Ascending aorta (tissue), 2 donors: ENCODE results near the gene TRIM25. TPM values are rescaled to one million over a fixed set of nuclear protein-coding genes. Genes with fewer than 3 reads are reported as not detected.

Experiments used
- DNase-seq, 2 donors: peaks; one replicate each; pipeline ENCODE4 v3.0.0-alpha.2; 2019; ENCODE audit warnings: low spot score in 2 of 2
- H3K27ac ChIP-seq, 2 donors: fragments of 200-600 bp; sonication (generic); one replicate each; pipeline ENCODE4 v1.5.1; 2016 to 2017; ENCODE audit warnings: mild to moderate bottlenecking in 1 of 2
- H3K27me3 ChIP-seq: fragments of 200-600 bp; sonication (generic); one replicate; pipeline ENCODE4 v1.5.1; 2017
- H3K36me3 ChIP-seq, 2 donors: fragments of 200-600 bp; sonication (generic); one replicate each; pipeline ENCODE4 v1.5.1; 2016
- H3K4me1 ChIP-seq, 2 donors: fragments of 200-600 bp; sonication (generic); one replicate each; pipeline ENCODE4 v1.5.1; 2016 to 2017; ENCODE audit warnings: mild to moderate bottlenecking in 1 of 2
- H3K4me3 ChIP-seq, 2 donors: fragments of 200-600 bp; sonication (generic); one replicate each; pipeline ENCODE4 v1.5.1; 2016 to 2017; ENCODE audit warnings: mild to moderate bottlenecking in 1 of 2
- H3K9me3 ChIP-seq, 2 donors: fragments of 200-600 bp; sonication (generic); one replicate each; pipeline ENCODE4 v1.5.1; 2016
- intact Hi-C: fragments of 100-400 bp; cut with DNase I; formaldehyde crosslinking; loops from one replicate; pipeline ENCODE4 v1.15.1; 2023
- total RNA-seq: library from RNA; depleted of rRNA; stranded (reverse); fragments of >200 nt; gene quantifications from one replicate; pipeline ENCODE4 v1.1.0, GENCODE V29; 2016
- TF ChIP-seq, protein P1 (sequence below), 3 experiments: fragments of 200-600 bp in 2 of 3; fragments of 450-650 bp in 1 of 3; sonication (generic) in 2 of 3; IDR thresholded peaks; one replicate each; pipeline ENCODE4 v1.5.1; 2016 to 2019; ENCODE audit warnings: antibody characterized with exemption in 3 of 3, mild to moderate bottlenecking in 1 of 3, moderate library complexity in 1 of 3

Gene TRIM25
- total RNA-seq, 1 donor from 2014 or later: 65.3 TPM

DNA sequence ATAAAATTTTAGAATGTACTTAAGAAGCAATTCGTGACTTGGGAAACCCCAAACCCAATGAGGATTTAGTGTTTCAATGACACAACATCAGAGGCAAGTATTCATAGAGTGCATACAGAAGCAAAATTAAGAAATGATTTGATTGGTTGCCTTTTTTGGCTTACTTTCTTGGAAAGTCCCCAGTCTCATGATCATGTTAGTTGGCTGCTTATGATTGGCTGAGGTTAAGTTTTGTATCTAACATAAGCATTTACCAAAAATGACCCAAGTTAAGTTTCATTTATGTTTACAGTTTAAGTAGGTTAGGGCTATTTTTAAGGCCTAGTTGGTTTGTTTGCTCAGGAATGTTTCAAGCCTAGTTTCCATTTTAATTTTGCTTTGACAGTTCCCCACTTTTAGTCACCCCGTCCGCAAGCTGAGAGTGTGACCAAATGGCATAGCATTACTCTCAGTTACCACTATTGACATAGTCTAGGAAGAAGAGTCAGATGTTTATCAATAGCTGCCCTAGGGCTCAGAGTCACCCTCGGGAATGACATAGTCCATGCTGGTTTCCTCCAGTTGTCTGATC is 43.7 kb downstream of the TRIM25 start:
- Histone ChIP-seq H3K27me3 (no peaks in the 10 kb centered on the region), H3K9me3 (no peaks in the 10 kb centered on the region), H3K27ac (no peak overlapping the region), H3K4me3 (no peak overlapping the region), H3K4me1 (no peaks in the 10 kb centered on the region), H3K36me3 (no peaks in the 10 kb centered on the region)
- DNase-seq: no peak
- TF ChIP-seq, protein P1, sequence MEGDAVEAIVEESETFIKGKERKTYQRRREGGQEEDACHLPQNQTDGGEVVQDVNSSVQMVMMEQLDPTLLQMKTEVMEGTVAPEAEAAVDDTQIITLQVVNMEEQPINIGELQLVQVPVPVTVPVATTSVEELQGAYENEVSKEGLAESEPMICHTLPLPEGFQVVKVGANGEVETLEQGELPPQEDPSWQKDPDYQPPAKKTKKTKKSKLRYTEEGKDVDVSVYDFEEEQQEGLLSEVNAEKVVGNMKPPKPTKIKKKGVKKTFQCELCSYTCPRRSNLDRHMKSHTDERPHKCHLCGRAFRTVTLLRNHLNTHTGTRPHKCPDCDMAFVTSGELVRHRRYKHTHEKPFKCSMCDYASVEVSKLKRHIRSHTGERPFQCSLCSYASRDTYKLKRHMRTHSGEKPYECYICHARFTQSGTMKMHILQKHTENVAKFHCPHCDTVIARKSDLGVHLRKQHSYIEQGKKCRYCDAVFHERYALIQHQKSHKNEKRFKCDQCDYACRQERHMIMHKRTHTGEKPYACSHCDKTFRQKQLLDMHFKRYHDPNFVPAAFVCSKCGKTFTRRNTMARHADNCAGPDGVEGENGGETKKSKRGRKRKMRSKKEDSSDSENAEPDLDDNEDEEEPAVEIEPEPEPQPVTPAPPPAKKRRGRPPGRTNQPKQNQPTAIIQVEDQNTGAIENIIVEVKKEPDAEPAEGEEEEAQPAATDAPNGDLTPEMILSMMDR (IDR thresholded peaks at IDR 0.05): no peak
- intact Hi-C loops: no loop called here

DNA sequence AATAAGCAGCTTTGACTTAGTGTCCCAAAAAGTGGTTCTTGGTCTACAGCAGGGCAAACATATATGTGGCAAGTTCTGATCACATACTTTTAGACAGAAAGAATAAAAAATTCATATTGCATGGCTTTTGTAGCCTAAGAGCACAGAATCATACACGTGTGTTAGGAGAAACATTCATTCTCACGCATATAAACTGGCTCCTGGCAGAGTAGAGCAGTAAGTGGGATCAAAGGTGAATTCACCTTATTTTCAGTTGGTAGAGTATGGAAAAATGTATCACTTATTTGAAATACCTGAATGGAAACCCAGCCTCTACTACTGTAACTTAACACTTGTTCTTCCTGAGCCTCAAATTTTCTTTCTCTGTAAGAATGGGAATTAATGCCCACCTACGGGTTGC is 45.1 kb downstream of the TRIM25 start:
- Histone ChIP-seq H3K9me3 (no peaks in the 10 kb centered on the region), H3K4me1 (no peaks in the 10 kb centered on the region), H3K27me3 (no peaks in the 10 kb centered on the region), H3K4me3 (no peak overlapping the region), H3K27ac (no peak overlapping the region), H3K36me3 (peaks cover 2 to 4% of the 10 kb centered on the region in 2 donors)
- intact Hi-C loops: no loop called here
- TF ChIP-seq, protein P1 (IDR thresholded peaks at IDR 0.05): no peak
- no peak for DNase-seq

DNA sequence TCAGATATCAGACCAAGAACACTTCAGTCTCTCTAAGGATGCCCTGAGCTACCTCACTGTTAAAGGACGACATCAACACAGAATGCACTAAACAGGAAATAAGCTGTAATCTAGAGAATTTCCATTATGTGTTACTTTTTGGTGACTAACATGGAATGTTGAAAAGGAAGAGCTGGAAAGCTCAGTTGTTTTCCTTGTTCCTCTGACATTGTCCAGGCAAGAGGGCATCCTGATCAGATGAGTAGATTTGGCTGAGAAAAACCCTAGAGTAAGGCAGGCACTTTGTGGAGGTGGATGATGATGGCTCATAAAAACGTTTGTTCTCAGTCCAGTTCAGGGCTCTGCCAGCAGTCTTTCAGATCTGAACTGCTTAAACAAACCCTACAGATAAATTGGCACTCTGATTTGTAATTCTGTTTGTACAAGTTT is 45.9 kb downstream of the TRIM25 start:
- no peak for DNase-seq
- Histone ChIP-seq H3K9me3 (no peaks in the 10 kb centered on the region), H3K36me3 (peaks cover 2 to 9% of the 10 kb centered on the region in 2 donors), H3K27me3 (no peaks in the 10 kb centered on the region), H3K4me1 (no peaks in the 10 kb centered on the region), H3K4me3 (no peak overlapping the region), H3K27ac (no peak overlapping the region)
- intact Hi-C loops: no loop called here
- TF ChIP-seq, protein P1 (IDR thresholded peaks at IDR 0.05): no peak

DNA sequence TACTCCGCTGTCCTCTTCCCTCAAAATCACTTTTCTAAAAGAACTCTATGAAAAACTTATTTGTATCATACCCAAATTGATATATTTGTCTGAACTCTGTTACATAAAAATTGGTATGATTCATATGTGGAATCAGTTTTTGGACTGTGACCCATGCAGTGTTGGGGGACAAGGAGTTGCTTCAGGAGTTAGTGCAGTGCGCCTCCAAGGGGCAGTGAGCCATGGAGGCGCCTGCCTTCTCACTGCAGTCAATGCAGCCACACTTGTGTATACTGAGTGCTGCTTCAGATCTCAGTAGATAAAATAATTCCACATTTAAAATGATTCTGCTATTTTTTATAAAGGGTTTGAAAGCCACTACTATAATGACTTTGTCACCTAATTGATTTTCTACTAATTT is 47.4 kb downstream of the TRIM25 start:
- Histone ChIP-seq H3K4me3 (no peak overlapping the region), H3K27ac (no peak overlapping the region), H3K36me3 (peaks cover 12 to 23% of the 10 kb centered on the region in 2 donors), H3K4me1 (no peaks in the 10 kb centered on the region), H3K9me3 (no peaks in the 10 kb centered on the region), H3K27me3 (no peaks in the 10 kb centered on the region)
- intact Hi-C loops: no loop called here
- DNase-seq: no peak
- TF ChIP-seq, protein P1 (IDR thresholded peaks at IDR 0.05): no peak

- intact Hi-C loops: no loop called here
- no peak for DNase-seq
- peaks cover 14 to 27% of the 10 kb centered on the region in 2 donors for H3K36me3 ChIP-seq
Observed at GRCh38 chr17:56866076-56866475, 47.8 kb downstream of the TRIM25 start.

More at GRCh38 chr17:56866076-56866475, 47.8 kb downstream of the TRIM25 start:
- TF ChIP-seq, protein P1 (IDR thresholded peaks at IDR 0.05): no peak
- Histone ChIP-seq H3K4me3 (no peak overlapping the region), H3K27ac (no peak overlapping the region), H3K27me3 (no peaks in the 10 kb centered on the region), H3K4me1 (no peaks in the 10 kb centered on the region), H3K9me3 (no peaks in the 10 kb centered on the region)
